OCI-LY1 (cell line): Measurements from ENCODE around the gene POLR3A.

Source experiments
- H2AFZ ChIP-seq: fragments of 200-600 bp; sonication (generic), shearing (Covaris generic); 2 replicates; pipeline ENCODE4 v1.6.0; 2014; ENCODE audit warnings: antibody characterized with exemption, mild to moderate bottlenecking, low read length
- H3F3A ChIP-seq: fragments of 200-600 bp; sonication (generic), shearing (Covaris generic); 2 replicates; pipeline ENCODE4 v1.6.0; 2014; ENCODE audit warnings: mild to moderate bottlenecking, antibody characterized with exemption, low read length, moderate library complexity; ENCODE audit not compliant: insufficient read depth
- H3K27ac ChIP-seq: fragments of 200-600 bp; sonication (generic); 2 replicates; pipeline ENCODE4 v1.5.1; 2014; ENCODE audit warnings: low read length, mixed run types, mild to moderate bottlenecking, low read depth; ENCODE audit not compliant: poor library complexity, severe bottlenecking
- H3K27me3 ChIP-seq: fragments of 200-600 bp; sonication (generic); 2 replicates; pipeline ENCODE4 v1.6.0; 2014; ENCODE audit warnings: antibody characterized with exemption, mild to moderate bottlenecking, low read length, moderate library complexity; ENCODE audit not compliant: insufficient read depth
- H3K36me3 ChIP-seq: fragments of 200-600 bp; sonication (generic); 2 replicates; pipeline ENCODE4 v1.6.1; 2014; ENCODE audit warnings: mild to moderate bottlenecking, antibody characterized with exemption, low read length, moderate library complexity, mixed read lengths; ENCODE audit not compliant: insufficient read depth
- H3K4me1 ChIP-seq: fragments of 200-600 bp; sonication (generic); 2 replicates; pipeline ENCODE4 v1.5.1; 2014; ENCODE audit warnings: mild to moderate bottlenecking, low read length, moderate library complexity; ENCODE audit not compliant: insufficient read depth, severe bottlenecking
- H3K4me2 ChIP-seq: fragments of 200-600 bp; sonication (generic), shearing (Covaris generic); 2 replicates; pipeline ENCODE4 v1.6.1; 2014; ENCODE audit warnings: low read length
- H3K4me3 ChIP-seq: fragments of 200-600 bp; sonication (generic); 2 replicates; pipeline ENCODE4 v1.5.1; 2014; ENCODE audit warnings: low read length, low read depth, mild to moderate bottlenecking, mixed read lengths; ENCODE audit not compliant: poor library complexity, severe bottlenecking
- H3K79me2 ChIP-seq: fragments of 200-600 bp; shearing (Covaris generic); 2 replicates; pipeline ENCODE4 v1.6.1; 2016; ENCODE audit warnings: mixed run types, low read length, mixed read lengths; ENCODE audit not compliant: insufficient read depth
- H3K9ac ChIP-seq: fragments of 200-600 bp; sonication (generic), shearing (Covaris generic); 2 replicates; pipeline ENCODE4 v1.6.1; 2014; ENCODE audit warnings: mild to moderate bottlenecking, low read length, mixed read lengths
- H3K9me2 ChIP-seq: fragments of 200-600 bp; sonication (generic), shearing (Covaris generic); 2 replicates; pipeline ENCODE4 v1.6.1; 2014; ENCODE audit warnings: low read depth, mild to moderate bottlenecking, low read length, mixed read lengths
- H3K9me3 ChIP-seq: fragments of 200-600 bp; shearing (Covaris generic); 2 replicates; pipeline ENCODE4 v1.6.1; 2014; ENCODE audit warnings: low read length, mixed read lengths
- H4K20me1 ChIP-seq: fragments of 200-600 bp; sonication (generic), shearing (Covaris generic); 2 replicates; pipeline ENCODE4 v1.6.0; 2016; ENCODE audit warnings: mild to moderate bottlenecking, low read length; ENCODE audit not compliant: insufficient read depth
- EZH2 ChIP-seq: fragments of 200-600 bp; sonication (generic), shearing (Covaris generic); IDR thresholded peaks from 2 replicates; pipeline ENCODE4 v1.8.0; 2017; ENCODE audit warnings: borderline replicate concordance, mixed run types, mild to moderate bottlenecking, antibody characterized with exemption, low read length, moderate library complexity, mixed read lengths
- TF ChIP-seq, protein P1 (sequence below): fragments of 200-600 bp; sonication (generic), shearing (Covaris generic); IDR thresholded peaks from 2 replicates; pipeline ENCODE4 v1.5.1; 2017; ENCODE audit warnings: mild to moderate bottlenecking, antibody characterized with exemption, low read length, moderate library complexity, mixed read lengths

POLR3A gene

DNA sequence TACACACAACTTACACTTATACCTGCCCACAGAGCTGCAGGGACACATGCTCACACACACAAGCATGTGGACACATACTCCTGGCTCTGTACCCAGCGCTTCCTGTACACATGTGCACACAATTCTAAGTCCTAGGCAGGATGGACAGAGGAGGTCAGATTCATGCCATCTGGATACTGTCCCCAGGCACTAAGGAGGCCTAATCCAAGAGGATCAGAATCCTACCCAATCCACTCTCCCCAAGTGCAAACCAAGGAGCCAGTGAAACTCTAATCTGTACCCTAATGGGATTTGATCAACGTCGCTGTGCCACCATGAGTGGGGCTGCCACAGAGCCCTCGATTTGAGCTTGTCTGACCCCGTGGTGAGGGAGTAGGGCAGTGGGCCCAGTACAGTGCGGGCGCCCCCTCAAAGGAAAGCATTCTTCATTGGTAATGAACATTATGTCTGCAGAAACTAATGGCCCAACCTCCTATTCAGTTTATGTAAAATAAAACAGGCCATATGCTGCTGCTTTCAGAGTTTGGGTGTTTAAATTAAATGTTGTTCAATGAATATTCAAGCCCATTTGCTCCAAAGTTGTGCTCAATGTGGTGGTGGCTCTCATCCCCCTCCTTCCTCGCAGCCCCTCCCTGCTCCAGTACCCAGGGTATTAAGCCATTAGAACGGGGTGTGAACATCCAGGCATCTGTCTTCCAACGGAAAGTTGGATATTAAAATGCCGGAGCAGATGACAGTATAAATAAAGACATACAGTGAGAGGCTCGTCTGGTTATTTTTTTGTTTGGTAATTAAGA is 30.8 kb upstream of the POLR3A start:
- TF ChIP-seq EZH2: no peak
- TF ChIP-seq, protein P1, sequence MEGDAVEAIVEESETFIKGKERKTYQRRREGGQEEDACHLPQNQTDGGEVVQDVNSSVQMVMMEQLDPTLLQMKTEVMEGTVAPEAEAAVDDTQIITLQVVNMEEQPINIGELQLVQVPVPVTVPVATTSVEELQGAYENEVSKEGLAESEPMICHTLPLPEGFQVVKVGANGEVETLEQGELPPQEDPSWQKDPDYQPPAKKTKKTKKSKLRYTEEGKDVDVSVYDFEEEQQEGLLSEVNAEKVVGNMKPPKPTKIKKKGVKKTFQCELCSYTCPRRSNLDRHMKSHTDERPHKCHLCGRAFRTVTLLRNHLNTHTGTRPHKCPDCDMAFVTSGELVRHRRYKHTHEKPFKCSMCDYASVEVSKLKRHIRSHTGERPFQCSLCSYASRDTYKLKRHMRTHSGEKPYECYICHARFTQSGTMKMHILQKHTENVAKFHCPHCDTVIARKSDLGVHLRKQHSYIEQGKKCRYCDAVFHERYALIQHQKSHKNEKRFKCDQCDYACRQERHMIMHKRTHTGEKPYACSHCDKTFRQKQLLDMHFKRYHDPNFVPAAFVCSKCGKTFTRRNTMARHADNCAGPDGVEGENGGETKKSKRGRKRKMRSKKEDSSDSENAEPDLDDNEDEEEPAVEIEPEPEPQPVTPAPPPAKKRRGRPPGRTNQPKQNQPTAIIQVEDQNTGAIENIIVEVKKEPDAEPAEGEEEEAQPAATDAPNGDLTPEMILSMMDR: no peak
- H3K9me2 ChIP-seq: no peaks in the 10 kb centered on the region
- H3K9me3 ChIP-seq: no peaks in the 10 kb centered on the region

DNA sequence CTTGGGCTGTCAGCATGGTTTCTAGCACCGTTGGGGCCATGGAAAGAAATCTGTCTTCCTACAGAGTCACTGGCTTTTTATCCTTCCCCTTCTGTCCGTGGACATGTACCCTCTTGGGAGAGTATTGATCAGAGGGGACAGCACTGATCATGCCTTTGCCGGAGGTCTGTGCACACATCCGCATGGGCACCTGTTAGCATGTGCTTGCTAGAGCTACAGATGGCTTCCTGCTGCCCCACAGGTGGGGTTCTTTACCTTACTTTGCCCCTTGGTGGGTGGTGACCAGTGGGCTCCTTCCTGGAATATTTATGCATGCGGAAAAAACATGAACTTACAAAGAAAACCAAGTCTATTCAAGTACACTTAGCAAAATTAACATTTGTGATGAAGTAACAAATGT is 29.2 kb upstream of the POLR3A start:
- no peak overlapping the region for H3K4me3 ChIP-seq
- no peaks in the 10 kb centered on the region for H3K36me3 ChIP-seq
- H3K79me2 ChIP-seq: no peaks in the 10 kb centered on the region

More for the DNA sequence above, 30.8 kb upstream of the POLR3A start:
- H3K79me2 ChIP-seq: no peaks in the 10 kb centered on the region
- no peak overlapping the region for H3K4me2 ChIP-seq
- no peaks in the 10 kb centered on the region for H3K4me1 ChIP-seq
- H2AFZ ChIP-seq: no peak overlapping the region
- H3K4me3 ChIP-seq: no peak overlapping the region
- no peak overlapping the region for H3K9ac ChIP-seq
- no peaks in the 10 kb centered on the region; the same call in 1 of the 2 replicates for H3K27me3 ChIP-seq
- no peaks in the 10 kb centered on the region for H4K20me1 ChIP-seq
- H3K36me3 ChIP-seq: no peaks in the 10 kb centered on the region
- no peaks in the 10 kb centered on the region for H3F3A ChIP-seq
- H3K27ac ChIP-seq: no peak overlapping the region

GRCh38 chr10:78053211-78053868 is 24.0 kb upstream of the POLR3A start:
- H3K79me2 ChIP-seq: no peaks in the 10 kb centered on the region
- H3K4me1 ChIP-seq: no peaks in the 10 kb centered on the region
- no peaks in the 10 kb centered on the region for H3F3A ChIP-seq
- H3K27me3 ChIP-seq: no peaks in the 10 kb centered on the region
- no peaks in the 10 kb centered on the region for H3K9me2 ChIP-seq
- no peak overlapping the region for H2AFZ ChIP-seq
- no peak overlapping the region for H3K4me3 ChIP-seq
- H3K9ac ChIP-seq: no peak overlapping the region
- no peaks in the 10 kb centered on the region for H4K20me1 ChIP-seq
- H3K4me2 ChIP-seq: no peak overlapping the region
- no peaks in the 10 kb centered on the region for H3K9me3 ChIP-seq
- H3K27ac ChIP-seq: no peak overlapping the region
- TF ChIP-seq EZH2: no peak
- TF ChIP-seq, protein P1: no peak
- H3K36me3 ChIP-seq: no peaks in the 10 kb centered on the region

More for the DNA sequence above, 29.2 kb upstream of the POLR3A start:
- no peaks in the 10 kb centered on the region for H3F3A ChIP-seq
- no peaks in the 10 kb centered on the region for H3K27me3 ChIP-seq
- no peaks in the 10 kb centered on the region for H4K20me1 ChIP-seq
- no peaks in the 10 kb centered on the region for H3K4me1 ChIP-seq
- no peaks in the 10 kb centered on the region for H3K9me3 ChIP-seq
- H3K4me2 ChIP-seq: no peak overlapping the region
- TF ChIP-seq EZH2: no peak
- TF ChIP-seq, protein P1: no peak
- H2AFZ ChIP-seq: no peak overlapping the region
- no peaks in the 10 kb centered on the region for H3K9me2 ChIP-seq
- H3K27ac ChIP-seq: no peak overlapping the region
- H3K9ac ChIP-seq: no peak overlapping the region
